GM12878 (cell line): Measurements from ENCODE around the gene PTRH2.

ENCODE experiments used
- CHD1 ChIP-seq: IDR thresholded peaks from 2 replicates; pipeline ENCODE4 v1.6.1; 2012; ENCODE audit warnings: low read depth, low read length, improper control_type of control experiment
- EP300 ChIP-seq, 2 experiments: fragments of 150-350 bp in 1 of 2; IDR thresholded peaks; 2 replicates each; pipeline ENCODE4 v1.6.1; 2011 to 2012; ENCODE audit warnings: low read depth in 2 of 2, low read length in 2 of 2, borderline replicate concordance in 1 of 2, improper control_type of control experiment in 1 of 2, inconsistent platforms in 1 of 2; ENCODE audit not compliant: control insufficient read depth in 1 of 2
- HDGF ChIP-seq: fragments of 450-650 bp; IDR thresholded peaks from 2 replicates; pipeline ENCODE4 v1.6.1; 2016; ENCODE audit warnings: antibody characterized with exemption
- MEF2A ChIP-seq: IDR thresholded peaks from 2 replicates; pipeline ENCODE4 v1.6.1; 2011; ENCODE audit warnings: low read depth, mild to moderate bottlenecking, low read length, moderate library complexity; ENCODE audit not compliant: insufficient read depth
- TAF1 ChIP-seq: IDR thresholded peaks from 2 replicates; pipeline ENCODE4 v1.6.1; 2011; ENCODE audit warnings: mild to moderate bottlenecking, low read depth, low read length, borderline replicate concordance
- TF ChIP-seq, protein P1 (sequence below): fragments of 450-650 bp; formaldehyde crosslinking; IDR thresholded peaks from 2 replicates; pipeline ENCODE4 v1.4.0; 2022; ENCODE audit warnings: mild to moderate bottlenecking, moderate library complexity
- TF ChIP-seq, protein P2 (sequence below), 3 experiments: IDR thresholded peaks in 2 of 3; conservative IDR thresholded peaks in 1 of 3; 2 replicates each; pipeline ENCODE4 v1.5.1; 2011; ENCODE audit warnings: low read depth in 3 of 3, low read length in 3 of 3, mild to moderate bottlenecking in 3 of 3, control low read depth in 2 of 3, moderate library complexity in 2 of 3, inconsistent platforms in 1 of 3, mixed read lengths in 1 of 3; ENCODE audit not compliant: control insufficient read depth in 2 of 3, insufficient read depth in 1 of 3; ENCODE audit errors: extremely low read depth in 1 of 3
- TF ChIP-seq, protein P3 (sequence below): fragments of 450-650 bp; IDR thresholded peaks from 2 replicates; pipeline ENCODE4 v1.6.1; 2017; ENCODE audit warnings: mild to moderate bottlenecking, low read depth, inconsistent platforms; ENCODE audit not compliant: poor library complexity, severe bottlenecking

DNA sequence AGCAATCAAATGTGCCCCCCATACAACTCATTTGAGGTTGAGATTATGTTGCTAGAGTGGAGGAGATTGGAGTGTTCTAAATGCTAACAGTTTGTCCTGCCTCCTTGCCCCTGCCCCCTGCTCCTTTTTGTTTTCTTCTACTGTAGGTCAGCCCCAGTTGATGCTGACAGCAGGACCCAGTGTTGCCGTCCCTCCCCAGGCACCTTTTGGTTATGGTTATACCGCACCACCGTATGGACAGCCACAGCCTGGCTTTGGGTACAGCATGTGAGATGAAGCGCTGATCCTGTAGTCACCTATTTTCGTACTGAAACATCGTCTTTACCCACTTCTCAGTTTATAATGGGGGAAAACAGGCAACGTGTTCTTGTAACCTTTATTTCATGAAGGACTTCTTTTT lies 13.6 kb downstream of the PTRH2 start:
- TF ChIP-seq EP300 (IDR thresholded peaks at IDR 0.05; ENCODE audit: borderline replicate concordance in 1 of 2, control insufficient read depth in 1 of 2, low read depth in 2 of 2, low read length in 2 of 2) (no peak), HDGF (no peak), TAF1 (no peak), CHD1 (no peak), MEF2A (no peak)
- TF ChIP-seq, protein P1, sequence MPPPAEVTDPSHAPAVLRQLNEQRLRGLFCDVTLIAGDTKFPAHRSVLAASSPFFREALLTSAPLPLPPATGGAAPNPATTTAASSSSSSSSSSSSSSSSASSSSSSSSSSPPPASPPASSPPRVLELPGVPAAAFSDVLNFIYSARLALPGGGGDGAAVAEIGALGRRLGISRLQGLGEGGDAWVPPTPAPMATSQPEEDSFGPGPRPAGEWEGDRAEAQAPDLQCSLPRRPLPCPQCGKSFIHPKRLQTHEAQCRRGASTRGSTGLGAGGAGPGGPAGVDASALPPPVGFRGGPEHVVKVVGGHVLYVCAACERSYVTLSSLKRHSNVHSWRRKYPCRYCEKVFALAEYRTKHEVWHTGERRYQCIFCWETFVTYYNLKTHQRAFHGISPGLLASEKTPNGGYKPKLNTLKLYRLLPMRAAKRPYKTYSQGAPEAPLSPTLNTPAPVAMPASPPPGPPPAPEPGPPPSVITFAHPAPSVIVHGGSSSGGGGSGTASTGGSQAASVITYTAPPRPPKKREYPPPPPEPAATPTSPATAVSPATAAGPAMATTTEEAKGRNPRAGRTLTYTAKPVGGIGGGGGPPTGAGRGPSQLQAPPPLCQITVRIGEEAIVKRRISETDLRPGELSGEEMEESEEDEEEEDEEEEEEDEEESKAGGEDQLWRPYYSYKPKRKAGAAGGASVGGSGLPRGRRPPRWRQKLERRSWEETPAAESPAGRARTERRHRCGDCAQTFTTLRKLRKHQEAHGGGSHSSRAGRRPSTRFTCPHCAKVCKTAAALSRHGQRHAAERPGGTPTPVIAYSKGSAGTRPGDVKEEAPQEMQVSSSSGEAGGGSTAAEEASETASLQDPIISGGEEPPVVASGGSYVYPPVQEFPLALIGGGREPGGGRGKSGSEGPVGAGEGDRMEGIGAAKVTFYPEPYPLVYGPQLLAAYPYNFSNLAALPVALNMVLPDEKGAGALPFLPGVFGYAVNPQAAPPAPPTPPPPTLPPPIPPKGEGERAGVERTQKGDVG: no peak
- TF ChIP-seq, protein P2, sequence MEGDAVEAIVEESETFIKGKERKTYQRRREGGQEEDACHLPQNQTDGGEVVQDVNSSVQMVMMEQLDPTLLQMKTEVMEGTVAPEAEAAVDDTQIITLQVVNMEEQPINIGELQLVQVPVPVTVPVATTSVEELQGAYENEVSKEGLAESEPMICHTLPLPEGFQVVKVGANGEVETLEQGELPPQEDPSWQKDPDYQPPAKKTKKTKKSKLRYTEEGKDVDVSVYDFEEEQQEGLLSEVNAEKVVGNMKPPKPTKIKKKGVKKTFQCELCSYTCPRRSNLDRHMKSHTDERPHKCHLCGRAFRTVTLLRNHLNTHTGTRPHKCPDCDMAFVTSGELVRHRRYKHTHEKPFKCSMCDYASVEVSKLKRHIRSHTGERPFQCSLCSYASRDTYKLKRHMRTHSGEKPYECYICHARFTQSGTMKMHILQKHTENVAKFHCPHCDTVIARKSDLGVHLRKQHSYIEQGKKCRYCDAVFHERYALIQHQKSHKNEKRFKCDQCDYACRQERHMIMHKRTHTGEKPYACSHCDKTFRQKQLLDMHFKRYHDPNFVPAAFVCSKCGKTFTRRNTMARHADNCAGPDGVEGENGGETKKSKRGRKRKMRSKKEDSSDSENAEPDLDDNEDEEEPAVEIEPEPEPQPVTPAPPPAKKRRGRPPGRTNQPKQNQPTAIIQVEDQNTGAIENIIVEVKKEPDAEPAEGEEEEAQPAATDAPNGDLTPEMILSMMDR (IDR thresholded peaks at IDR 0.05 in 2 of 3, conservative IDR thresholded peaks at IDR 0.05 in 1 of 3; ENCODE audit: control insufficient read depth in 2 of 3, extremely low read depth in 1 of 3, insufficient read depth in 1 of 3, low read depth in 3 of 3, low read length in 3 of 3): no peak
- TF ChIP-seq, protein P3, sequence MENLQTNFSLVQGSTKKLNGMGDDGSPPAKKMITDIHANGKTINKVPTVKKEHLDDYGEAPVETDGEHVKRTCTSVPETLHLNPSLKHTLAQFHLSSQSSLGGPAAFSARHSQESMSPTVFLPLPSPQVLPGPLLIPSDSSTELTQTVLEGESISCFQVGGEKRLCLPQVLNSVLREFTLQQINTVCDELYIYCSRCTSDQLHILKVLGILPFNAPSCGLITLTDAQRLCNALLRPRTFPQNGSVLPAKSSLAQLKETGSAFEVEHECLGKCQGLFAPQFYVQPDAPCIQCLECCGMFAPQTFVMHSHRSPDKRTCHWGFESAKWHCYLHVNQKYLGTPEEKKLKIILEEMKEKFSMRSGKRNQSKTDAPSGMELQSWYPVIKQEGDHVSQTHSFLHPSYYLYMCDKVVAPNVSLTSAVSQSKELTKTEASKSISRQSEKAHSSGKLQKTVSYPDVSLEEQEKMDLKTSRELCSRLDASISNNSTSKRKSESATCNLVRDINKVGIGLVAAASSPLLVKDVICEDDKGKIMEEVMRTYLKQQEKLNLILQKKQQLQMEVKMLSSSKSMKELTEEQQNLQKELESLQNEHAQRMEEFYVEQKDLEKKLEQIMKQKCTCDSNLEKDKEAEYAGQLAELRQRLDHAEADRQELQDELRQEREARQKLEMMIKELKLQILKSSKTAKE: no peak
